Effector CD4-positive, alpha-beta T cell (primary cell): Measurements from ENCODE around the gene SLCO2A1.

Source experiments
- DNase-seq: peaks from one replicate; pipeline ENCODE4 v3.0.0-alpha.2; 2020

SLCO2A1 gene

DNA sequence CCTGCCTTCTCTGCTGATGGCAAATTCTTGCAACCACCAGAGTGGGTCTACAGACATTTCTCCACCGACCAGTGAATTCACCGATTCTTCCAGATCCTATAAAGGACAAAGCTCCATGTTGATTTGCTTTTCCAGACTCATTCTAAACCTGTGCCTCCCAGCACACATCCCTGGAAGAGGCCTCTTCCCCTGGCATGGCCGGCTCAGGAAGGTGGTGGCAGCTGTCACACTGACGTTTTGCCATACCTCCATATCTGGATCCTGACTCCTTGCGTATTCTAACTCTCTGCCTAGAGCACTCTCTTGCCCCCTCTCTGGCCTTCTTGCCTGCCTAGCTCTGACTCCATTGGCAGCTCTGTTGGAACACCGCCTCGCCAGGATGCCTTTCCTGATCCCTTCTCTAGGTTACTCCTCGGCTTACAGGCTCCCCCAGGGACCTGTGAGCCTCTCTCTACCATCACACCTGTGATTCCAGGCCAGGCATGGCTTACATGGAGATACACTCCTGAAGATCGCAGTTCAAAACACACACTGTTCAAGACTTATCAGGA lies 31.0 kb downstream of the SLCO2A1 start:
- DNase-seq, result no peak

- DNase-seq, result no peak
Measured at GRCh38 chr3:133997871-133998635, 31.7 kb downstream of the SLCO2A1 start.

GRCh38 chr3:133996996-133997395 lies 32.7 kb downstream of the SLCO2A1 start:
- DNase-seq, result no peak

DNA sequence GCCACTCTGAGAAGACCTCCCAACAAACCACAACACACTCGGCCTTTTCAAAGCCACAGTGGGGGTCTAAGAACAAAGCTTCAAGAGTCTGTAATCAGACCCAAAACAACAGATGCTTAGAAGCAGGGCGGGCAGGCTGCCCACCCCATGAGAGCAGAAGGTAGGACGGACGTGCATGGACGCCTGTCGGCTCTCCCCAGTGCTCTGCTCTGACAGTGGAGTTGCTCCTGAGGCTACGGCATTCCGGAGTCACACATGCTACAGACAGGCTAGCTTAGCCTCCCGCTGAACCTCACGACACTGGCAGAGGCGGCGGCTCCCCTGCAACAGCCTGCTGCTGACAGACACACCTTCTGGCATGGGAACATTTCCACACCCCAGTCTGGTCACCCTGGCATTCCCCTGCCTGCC lies 33.5 kb downstream of the SLCO2A1 start:
- no peak for DNase-seq

GRCh38 chr3:133995264-133995663 lies 34.5 kb downstream of the SLCO2A1 start:
- no peak for DNase-seq

GRCh38 chr3:133994166-133994890 lies 35.4 kb downstream of the SLCO2A1 start:
- no peak for DNase-seq

- no peak for DNase-seq
Measured at GRCh38 chr3:133992951-133993620, 36.6 kb downstream of the SLCO2A1 start.

GRCh38 chr3:133992381-133992780 lies 37.3 kb downstream of the SLCO2A1 start:
- DNase-seq, result no peak

DNA sequence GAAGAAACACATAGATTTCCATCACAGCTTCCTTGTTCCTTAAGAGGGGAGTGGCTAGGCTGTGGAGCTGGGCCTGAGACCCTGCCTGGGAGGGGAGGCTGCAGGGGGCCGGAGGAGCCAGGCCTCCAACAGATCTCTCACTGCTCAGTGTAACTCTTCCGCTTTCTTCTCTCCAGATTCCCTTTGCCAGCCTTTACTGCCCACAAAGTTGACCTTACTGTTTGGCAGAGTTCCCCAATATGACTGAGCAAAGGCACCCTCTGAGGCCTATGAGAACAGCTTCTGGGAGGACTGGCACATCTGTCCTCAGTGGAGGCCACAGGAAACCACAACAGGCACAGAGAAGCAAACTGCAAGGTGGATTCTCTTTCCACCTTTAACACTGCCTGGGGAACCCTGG lies 38.1 kb downstream of the SLCO2A1 start:
- no peak for DNase-seq

DNA sequence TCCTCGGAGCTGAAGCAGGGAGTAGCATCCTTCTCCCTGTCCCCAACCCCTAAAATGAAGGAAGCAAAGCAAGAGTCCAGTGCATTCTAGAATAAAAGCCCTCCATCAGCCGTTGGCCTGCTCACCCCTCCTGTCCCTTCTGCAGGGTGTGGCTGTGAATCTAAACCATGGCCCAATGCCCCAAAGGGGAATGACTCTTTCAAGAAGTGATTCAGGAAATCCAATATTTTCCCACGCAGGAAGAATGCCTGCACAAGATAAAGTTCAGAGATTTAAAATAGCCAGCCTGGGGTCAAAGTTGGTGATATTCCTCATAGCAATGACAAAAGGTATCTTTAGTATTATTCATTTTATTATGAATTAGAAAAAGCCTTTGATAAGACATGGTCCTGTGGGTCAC lies 38.5 kb downstream of the SLCO2A1 start:
- DNase-seq, result no peak

- DNase-seq, result no peak
Measured at GRCh38 chr3:133989936-133990702, 39.6 kb downstream of the SLCO2A1 start.

GRCh38 chr3:133988631-133989161 lies 41.0 kb downstream of the SLCO2A1 start:
- no peak for DNase-seq

GRCh38 chr3:133987948-133988484 lies 41.7 kb downstream of the SLCO2A1 start:
- no peak for DNase-seq

DNA sequence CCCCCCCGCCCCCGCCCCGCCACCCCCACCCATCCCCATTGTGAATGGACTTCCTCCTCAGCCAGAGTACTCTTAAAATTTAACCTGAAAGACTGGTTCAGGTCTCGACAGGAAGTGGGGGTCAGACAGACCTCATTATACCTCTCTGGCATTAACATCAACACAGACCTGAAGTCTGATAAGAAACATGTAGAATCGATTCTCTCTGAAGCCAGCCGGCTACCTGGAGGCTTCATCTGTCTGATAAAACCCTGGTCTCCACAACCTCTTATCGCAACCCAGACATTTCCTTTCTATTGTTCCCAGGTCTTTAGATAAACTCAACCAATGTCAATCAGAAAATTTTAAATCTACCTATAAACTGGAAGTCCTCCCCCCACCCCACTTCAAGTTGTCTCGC lies 42.6 kb downstream of the SLCO2A1 start:
- DNase-seq, result no peak

DNA sequence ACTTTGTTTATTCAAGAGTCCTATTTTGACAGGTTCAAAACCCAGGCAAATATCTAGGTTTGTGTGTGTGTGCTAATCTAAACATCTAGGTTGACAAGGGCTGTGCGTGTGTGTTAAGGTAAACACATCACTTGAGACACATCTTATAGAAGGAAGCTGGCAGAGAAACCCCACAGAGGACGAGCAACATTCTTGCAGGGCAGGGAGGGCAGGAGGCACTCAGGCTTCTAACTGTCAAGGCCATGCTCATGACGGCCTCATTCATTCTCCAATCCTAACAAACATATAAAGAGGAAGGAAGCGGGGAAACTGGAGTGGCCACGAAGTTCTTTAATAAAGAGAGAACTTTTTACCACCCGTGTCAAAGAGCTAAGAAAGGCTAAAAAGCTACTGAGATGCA lies 43.4 kb downstream of the SLCO2A1 start:
- no peak for DNase-seq

DNA sequence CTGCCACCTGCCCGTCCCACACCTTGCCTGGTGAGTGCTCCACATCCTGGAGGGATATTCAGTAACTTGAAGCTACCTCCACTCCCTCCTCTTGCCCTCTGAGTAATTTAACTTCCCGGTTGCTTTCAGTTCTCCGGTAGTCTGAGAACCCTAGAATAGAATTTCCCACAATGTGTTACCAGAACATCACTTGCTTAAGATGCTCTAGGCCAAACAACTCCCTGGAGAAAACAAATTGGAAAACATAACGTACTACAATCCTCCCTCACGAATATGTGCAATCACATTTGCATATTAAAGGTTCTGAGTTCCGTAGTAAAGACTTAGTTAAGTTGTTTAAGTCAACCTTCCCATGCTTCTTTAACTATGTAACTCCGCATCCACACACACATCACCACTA lies 44.8 kb downstream of the SLCO2A1 start:
- DNase-seq, result no peak

- no peak for DNase-seq
Measured at GRCh38 chr3:133983576-133984560, 45.9 kb downstream of the SLCO2A1 start.

GRCh38 chr3:133983126-133983525 lies 46.6 kb downstream of the SLCO2A1 start:
- DNase-seq, result no peak

GRCh38 chr3:133980550-133980949 lies 49.2 kb downstream of the SLCO2A1 start:
- no peak for DNase-seq

DNA sequence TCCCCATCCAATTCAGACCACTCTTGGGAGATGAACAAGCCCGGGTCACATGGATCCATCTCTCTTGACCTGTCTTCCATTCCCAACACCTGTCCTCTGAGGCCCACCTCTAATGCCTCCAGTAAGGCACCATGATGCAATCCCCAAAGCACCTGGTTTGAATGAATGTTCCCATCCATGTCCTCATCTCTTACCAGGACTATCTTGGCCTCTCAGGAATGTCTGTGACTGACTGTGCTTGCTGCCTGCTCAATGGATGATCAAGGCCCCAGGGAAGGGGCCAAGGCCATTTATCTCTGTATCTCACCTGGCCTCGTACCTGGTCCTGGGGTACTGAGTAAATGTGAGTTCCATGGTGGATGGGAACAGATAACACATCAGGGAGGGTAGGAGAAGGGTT lies 49.7 kb downstream of the SLCO2A1 start:
- DNase-seq, result no peak

DNA sequence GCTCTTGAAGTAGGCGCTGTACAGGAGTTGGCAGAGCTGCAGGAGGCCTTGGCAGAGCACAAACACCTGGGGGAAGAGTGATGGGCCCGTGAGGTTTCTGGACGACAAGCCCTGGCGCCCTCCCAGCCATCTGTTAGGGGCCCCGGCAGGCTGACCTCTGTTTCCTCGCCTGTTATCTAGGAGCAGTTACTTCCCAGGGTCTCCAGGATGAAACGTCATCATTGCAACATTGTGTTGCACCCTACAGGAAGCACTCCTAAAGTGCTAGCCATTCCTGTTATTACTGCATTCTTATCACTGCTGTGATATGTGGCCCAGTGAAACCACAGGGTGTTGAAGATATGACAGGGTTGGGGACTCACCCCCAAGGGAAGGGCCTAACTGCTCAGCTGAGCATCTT lies 50.2 kb downstream of the SLCO2A1 start:
- no peak for DNase-seq
